ENCODE data around the gene LIMS4.
"Not testable (repeated sequence)": the region's sequence is repeated elsewhere in the genome, so short reads cannot be mapped to it uniquely, and the experiment has no call there.

The LIMS4 gene

GRCh38 chr2:110449127-110449947 is 23.3 kb downstream of the LIMS4 start:
- not testable (repeated sequence) for DNase-seq

- not testable (repeated sequence) for DNase-seq
Measured at GRCh38 chr2:110446644-110447043, 26.0 kb downstream of the LIMS4 start.

- DNase-seq, result not testable (repeated sequence)
Measured at GRCh38 chr2:110443305-110444005, 29.2 kb downstream of the LIMS4 start.

- DNase-seq, result not testable (repeated sequence)
Measured at GRCh38 chr2:110441905-110442304, 30.7 kb downstream of the LIMS4 start.

- DNase-seq, result not testable (repeated sequence)
Measured at GRCh38 chr2:110434565-110434964, 38.1 kb downstream of the LIMS4 start.

GRCh38 chr2:110425725-110426124 is 46.9 kb downstream of the LIMS4 start:
- DNase-seq, result not testable (repeated sequence)

- not testable (repeated sequence) for DNase-seq
Measured at GRCh38 chr2:110424421-110424820, 48.2 kb downstream of the LIMS4 start.

GRCh38 chr2:110423574-110423962 is 49.0 kb downstream of the LIMS4 start:
- DNase-seq, result not testable (repeated sequence)

- DNase-seq, result not testable (repeated sequence)
Measured at GRCh38 chr2:110422852-110423573, 49.6 kb downstream of the LIMS4 start.

- DNase-seq, result not testable (repeated sequence)
Measured at GRCh38 chr2:110420641-110421354, 51.8 kb downstream of the LIMS4 start.

- DNase-seq, result not testable (repeated sequence)
Measured at GRCh38 chr2:110407142-110407541, 65.5 kb downstream of the LIMS4 start.

GRCh38 chr2:110404988-110405387 is 67.6 kb downstream of the LIMS4 start:
- not testable (repeated sequence) for DNase-seq

- not testable (repeated sequence) for DNase-seq
Measured at GRCh38 chr2:110404246-110404645, 68.4 kb downstream of the LIMS4 start.

- DNase-seq, result not testable (repeated sequence)
Measured at GRCh38 chr2:110401001-110401618, 71.5 kb downstream of the LIMS4 start.

GRCh38 chr2:110399378-110399777 is 73.2 kb downstream of the LIMS4 start:
- not testable (repeated sequence) for DNase-seq

- not testable (repeated sequence) for DNase-seq
Measured at GRCh38 chr2:110395990-110396389, 76.6 kb downstream of the LIMS4 start.

Data from activated CD4-positive, alpha-beta T cell treated with anti-CD3 and anti-CD28 coated beads, Interleukin-2, Interleukin-6, amounts not matched to agents 100 ng/mL and 50 ng/mL, durations not matched to agents 16 hours and 8 hours (primary cell).